Heart right ventricle (tissue), 16 donors: ENCODE data around the gene AHNAK. TPM values are rescaled to one million over a fixed set of nuclear protein-coding genes. Genes with fewer than 3 reads are reported as not detected.
"Not testable (repeated sequence)": the region's sequence is repeated elsewhere in the genome, so short reads cannot be mapped to it uniquely, and the experiment has no call there.

Source experiments
- ATAC-seq, 8 donors: fragments of 200-7000 bp; cut with Tn5 transposase; one replicate each; pipeline ENCODE4 v1.9.1; 2020; ENCODE audit warnings: mild to moderate bottlenecking in 8 of 8, moderate library complexity in 8 of 8, moderate number of reproducible peaks in 1 of 8
- DNase-seq, 2 donors: peaks; one replicate each; pipeline ENCODE4 v3.0.0-alpha.2; 2020
- H3K27ac ChIP-seq, 10 donors: fragments of 200-600 bp; sonication (generic) in 2 of 10; one replicate each; pipeline versions ENCODE4 v1.5.0 to v1.8.0; 2020 to 2022; ENCODE audit warnings: mild to moderate bottlenecking in 3 of 10
- H3K27me3 ChIP-seq, 7 donors: fragments of 200-600 bp; one replicate each; pipeline ENCODE4 v1.8.0; 2021 to 2022; ENCODE audit warnings: mild to moderate bottlenecking in 2 of 7
- H3K36me3 ChIP-seq, 9 donors: fragments of 200-600 bp; sonication (generic) in 1 of 9; one replicate each; pipeline versions ENCODE4 v1.5.0 to v1.8.0; 2020 to 2022; ENCODE audit warnings: mild to moderate bottlenecking in 2 of 9
- H3K4me1 ChIP-seq, 9 donors: fragments of 200-600 bp; sonication (generic) in 1 of 9; one replicate each; pipeline versions ENCODE4 v1.5.0 to v1.8.0; 2020 to 2022; ENCODE audit warnings: mild to moderate bottlenecking in 4 of 9
- H3K4me3 ChIP-seq, 10 donors: fragments of 200-600 bp; sonication (generic) in 2 of 10; one replicate each; pipeline versions ENCODE4 v1.5.0 to v1.8.0; 2020 to 2022; ENCODE audit warnings: mild to moderate bottlenecking in 7 of 10, moderate library complexity in 2 of 10
- H3K9me3 ChIP-seq, 11 donors: fragments of 200-600 bp in 10 of 11; sonication (generic) in 2 of 11; one replicate each; pipeline versions ENCODE4 v1.5.0 to v1.8.0; 2013 to 2022; ENCODE audit warnings: mild to moderate bottlenecking in 2 of 11, control low read depth in 1 of 11, moderate library complexity in 1 of 11
- WGBS, 2 donors: extraction: QIAGEN DNeasy Blood & Tissue Kit; methylation state at CpG; one replicate each; pipeline ENCODE4 v1.1.7; 2013; ENCODE audit warnings: inconsistent platforms in 1 of 2; 5-methylcytosine and 5-hydroxymethylcytosine counted together
- intact Hi-C, 10 donors: fragments of 100-400 bp; cut with DNase I; formaldehyde crosslinking; loops; one replicate each; pipeline versions ENCODE4 v1.11.1 to v1.14.2; 2022
- polyA plus RNA-seq, 2 donors: library from polyadenylated mRNA; stranded (reverse); fragments of 200-250 nt; gene quantifications; one replicate each; pipeline ENCODE4 v1.2.3, GENCODE V29; 2013
- total RNA-seq, 10 donors: library from RNA; stranded (reverse); fragmentation: NEBNext Ultra II Directional in 3 of 10; extraction: Animal tissue kit (Norgen Biotek cat#: 25700) in 3 of 10; gene quantifications; one replicate each; pipeline versions ENCODE4 v1.2.1 to v1.2.4, GENCODE V29; 2021 to 2023
- TF ChIP-seq, protein P1 (sequence below), 9 donors: fragments of 200-600 bp; sonication (generic) in 2 of 9; IDR thresholded peaks; one replicate each; pipeline versions ENCODE4 v1.5.0 to v1.8.0; 2021 to 2022; ENCODE audit warnings: antibody characterized with exemption in 9 of 9, mild to moderate bottlenecking in 5 of 9, moderate library complexity in 1 of 9
- donor health status: Arrhythmogenic right ventricular cardiomyopathy.
- donor health status: ischemic (EF 13 %, LVEDD 7.1; RV severe dilation, severe dysfunction).
- donor health status: healthy with polysubstance abuse.
- donor health status: DM: no; HTN: yes; CAD: no.
- donor health status: DM: no; HTN: no; CAD: no.
- donor health status: ischemic (EF 25% LVEDD 6.9; RV normal size, moderate dysfunction).
- donor health status: ischemic (EF 25% LVEDD 5.7; RV mildly dilated, moderate dysfunction).
- donor health status: healthy.
- donor health status: DM: yes; HTN: yes; CAD: no.
- donor health status: Ischemic cardiomyopathy.
- donor health status: ischemic (EF 35%, LVEDD 5.7; RV mildly dilated, moderate dysfunction).
- donor health status: nonischemic (EF 11% LVEDD 7.7; RV severe dilation, severe dysfunction).
- donor health status: DM: yes; HTN: yes; CAD: no.
- donor health status: PGD.
- donor health status: ischemic (EF 29% LVEDD 5.4; RV normal size, mild dysfunction).
- donor health status: nonischemic (EF 23%, LVEDD 6.1; RV moderate dilation, normal function).

The AHNAK gene
- total and polyA plus RNA-seq, 12 donors = 101 to 447 (median 366) TPM

DNA sequence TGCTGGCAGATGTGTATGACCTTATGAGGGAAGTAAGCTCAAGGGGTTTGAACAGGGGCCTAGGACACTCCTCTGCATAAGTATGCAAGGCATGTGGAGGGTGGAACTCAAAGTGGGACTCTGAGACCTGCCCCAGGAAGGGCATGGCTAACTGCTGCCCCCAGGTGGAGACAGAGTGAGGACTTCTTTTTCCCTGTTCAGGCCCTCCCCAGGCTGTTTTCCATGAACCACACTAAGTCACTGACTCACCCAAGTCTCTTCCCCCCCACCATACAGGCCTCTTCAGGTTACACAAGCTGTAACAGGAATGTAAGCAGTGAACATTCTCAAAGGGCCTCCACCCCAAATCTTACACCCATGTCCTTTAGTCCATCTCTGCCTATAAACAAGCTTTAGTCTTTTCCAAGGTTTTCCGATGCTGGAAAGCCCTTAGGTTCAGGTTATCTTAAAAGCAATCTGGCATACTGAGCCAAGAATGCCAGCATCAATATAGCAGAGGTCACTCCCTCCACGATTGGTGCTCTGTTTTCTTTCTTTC is 14.0 kb upstream of the AHNAK start:
- intact Hi-C loops = loop anchor here in 7 of 10 donors (1.0 to 10.0 kb wide), 9 partner anchors 18 to 166 kb away; no protein-coding TSS in a partner anchor
- Histone ChIP-seq H3K27me3 (no peaks in the 10 kb centered on the region), H3K9me3 (no peaks in the 10 kb centered on the region), H3K4me1 (peaks cover 22 to 52% (median 38%) of the 10 kb centered on the region in 9 donors), H3K36me3 (peaks cover 0 to 82% (median 40%) of the 10 kb centered on the region in 9 donors), H3K4me3 (no peak overlapping the region), H3K27ac (peak overlapping the region; percentile 44 to 81 (median 72))
- ATAC-seq (peak; percentile 67 to 89 (median 86)), DNase-seq (peak; percentile 79 to 91)
- 32% methylated on average over 2 of the region's 2 CpGs for WGBS, 2 donors
- TF ChIP-seq, protein P1, sequence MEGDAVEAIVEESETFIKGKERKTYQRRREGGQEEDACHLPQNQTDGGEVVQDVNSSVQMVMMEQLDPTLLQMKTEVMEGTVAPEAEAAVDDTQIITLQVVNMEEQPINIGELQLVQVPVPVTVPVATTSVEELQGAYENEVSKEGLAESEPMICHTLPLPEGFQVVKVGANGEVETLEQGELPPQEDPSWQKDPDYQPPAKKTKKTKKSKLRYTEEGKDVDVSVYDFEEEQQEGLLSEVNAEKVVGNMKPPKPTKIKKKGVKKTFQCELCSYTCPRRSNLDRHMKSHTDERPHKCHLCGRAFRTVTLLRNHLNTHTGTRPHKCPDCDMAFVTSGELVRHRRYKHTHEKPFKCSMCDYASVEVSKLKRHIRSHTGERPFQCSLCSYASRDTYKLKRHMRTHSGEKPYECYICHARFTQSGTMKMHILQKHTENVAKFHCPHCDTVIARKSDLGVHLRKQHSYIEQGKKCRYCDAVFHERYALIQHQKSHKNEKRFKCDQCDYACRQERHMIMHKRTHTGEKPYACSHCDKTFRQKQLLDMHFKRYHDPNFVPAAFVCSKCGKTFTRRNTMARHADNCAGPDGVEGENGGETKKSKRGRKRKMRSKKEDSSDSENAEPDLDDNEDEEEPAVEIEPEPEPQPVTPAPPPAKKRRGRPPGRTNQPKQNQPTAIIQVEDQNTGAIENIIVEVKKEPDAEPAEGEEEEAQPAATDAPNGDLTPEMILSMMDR (IDR thresholded peaks at IDR 0.05) = peak; percentile 78 to 89 (median 83)

DNA sequence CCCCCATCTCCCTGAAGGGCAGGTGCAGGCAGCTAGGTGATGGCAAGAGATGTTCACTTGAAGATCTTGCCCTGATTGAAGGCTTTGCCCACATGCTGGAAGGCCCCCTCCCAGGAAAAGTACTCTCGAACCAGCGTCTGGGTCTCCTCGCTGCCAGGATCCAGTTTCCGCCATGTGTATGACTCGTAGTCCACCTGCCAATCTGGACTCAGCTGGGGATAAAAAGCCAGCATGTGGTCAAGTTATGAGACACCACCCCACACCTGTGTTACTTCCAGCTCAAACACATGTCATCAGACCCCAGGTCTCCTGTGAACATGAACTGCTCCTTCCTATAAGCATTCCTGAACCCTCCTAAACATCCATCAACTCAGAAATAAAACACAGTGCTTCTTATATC is 13.0 kb upstream of the AHNAK start:
- intact Hi-C loops = loop anchor here in 8 of 10 donors (1.0 to 10.0 kb wide), 9 partner anchors 17 to 165 kb away; no protein-coding TSS in a partner anchor
- H3K36me3 ChIP-seq = peaks cover 0 to 72% (median 38%) of the 10 kb centered on the region in 9 donors

GRCh38 chr11:62559204-62559603 is 12.6 kb upstream of the AHNAK start:
- 84 to 85% methylated on average over 8 of the region's 8 CpGs for WGBS, 2 donors
- Histone ChIP-seq H3K27ac (peak overlapping the region in 5 of 10 donors; percentile 44 to 76 (median 73)), H3K4me3 (no peak overlapping the region), H3K27me3 (no peaks in the 10 kb centered on the region), H3K36me3 (peaks cover 0 to 68% (median 38%) of the 10 kb centered on the region in 9 donors), H3K9me3 (no peaks in the 10 kb centered on the region), H3K4me1 (peaks cover 24 to 66% (median 53%) of the 10 kb centered on the region in 9 donors)
- TF ChIP-seq, protein P1 (IDR thresholded peaks at IDR 0.05) = no peak
- ATAC-seq (no peak), DNase-seq (no peak)
- intact Hi-C loops = loop anchor here in 1 of 10 donors (5.0 kb wide), 1 partner anchor 62 kb away; no protein-coding TSS in a partner anchor

More for the DNA sequence above, 13.0 kb upstream of the AHNAK start:
- not testable (repeated sequence) for DNase-seq, H3K9me3 ChIP-seq, H3K27me3 ChIP-seq, ATAC-seq, H3K4me3 ChIP-seq
- H3K27ac ChIP-seq = peak overlapping the region in 9 of 10 donors; percentile 44 to 81 (median 72)
- WGBS, 2 donors = 78 to 83% methylated on average over 5 of the region's 5 CpGs
- H3K4me1 ChIP-seq = peaks cover 22 to 62% (median 48%) of the 10 kb centered on the region in 9 donors

- intact Hi-C loops = loop anchor here in 1 of 10 donors (5.0 kb wide), 1 partner anchor 61 kb away; no protein-coding TSS in a partner anchor
- Histone ChIP-seq H3K27me3 (no peaks in the 10 kb centered on the region), H3K4me3 (no peak overlapping the region), H3K9me3 (no peaks in the 10 kb centered on the region), H3K27ac (peak overlapping the region in 3 of 10 donors; percentile 73 to 92 (median 75)), H3K36me3 (peaks cover 0 to 63% (median 38%) of the 10 kb centered on the region in 9 donors), H3K4me1 (peaks cover 27 to 72% (median 58%) of the 10 kb centered on the region in 9 donors)
- 90 to 91% methylated on average over 9 of the region's 9 CpGs for WGBS, 2 donors
- ATAC-seq (no peak), DNase-seq (no peak)
- TF ChIP-seq, protein P1 (IDR thresholded peaks at IDR 0.05) = no peak
Observed at GRCh38 chr11:62558669-62559068, 12.1 kb upstream of the AHNAK start.
